Lower leg skin (tissue), 4 donors: ENCODE measurements around the gene SP4. TPM values are rescaled to one million over a fixed set of nuclear protein-coding genes. Genes with fewer than 3 reads are reported as not detected.
A peak's percentile ranks its signal among the peaks of the same experiment; 100 is the strongest.

ENCODE experiments used
- DNase-seq, 2 donors: peaks; one replicate each; pipeline ENCODE4 v3.0.0-alpha.2; 2019; ENCODE audit warnings: low spot score in 2 of 2
- H3K4me3 ChIP-seq: fragments of 200-600 bp; sonication (generic); 2 replicates; pipeline ENCODE4 v1.5.1; 2017; ENCODE audit warnings: mild to moderate bottlenecking, low read depth; ENCODE audit not compliant: poor library complexity, severe bottlenecking
- POLR2A ChIP-seq, 2 donors: fragments of 450-650 bp; IDR thresholded peaks; one replicate each; pipeline ENCODE4 v1.6.1; 2016 to 2017; ENCODE audit warnings: antibody characterized with exemption in 2 of 2, mild to moderate bottlenecking in 1 of 2, moderate library complexity in 1 of 2
- WGBS, 2 donors: methylation state at CpG; one replicate each; pipeline ENCODE4 v1.1.5; 2018; 5-methylcytosine and 5-hydroxymethylcytosine counted together
- intact Hi-C: fragments of 100-400 bp; cut with DNase I; formaldehyde crosslinking; loops from one replicate; pipeline ENCODE4 v1.15.0; 2023; ENCODE audit warnings: low total_unique reads
- total RNA-seq, 4 donors: library from RNA; depleted of rRNA; stranded (reverse); fragments of >200 nt; gene quantifications; one replicate each; pipeline ENCODE4 v1.1.0, GENCODE V29; 2016
- TF ChIP-seq, protein P1 (sequence below), 3 donors: fragments of 450-650 bp; IDR thresholded peaks; one replicate each; pipeline ENCODE4 v1.5.1; 2016; ENCODE audit warnings: antibody characterized with exemption in 3 of 3, mild to moderate bottlenecking in 3 of 3, moderate library complexity in 2 of 3

SP4 gene
- total RNA-seq, 4 donors from 2014 or later: 9.5 to 13.0 (median 11.2) TPM

DNA sequence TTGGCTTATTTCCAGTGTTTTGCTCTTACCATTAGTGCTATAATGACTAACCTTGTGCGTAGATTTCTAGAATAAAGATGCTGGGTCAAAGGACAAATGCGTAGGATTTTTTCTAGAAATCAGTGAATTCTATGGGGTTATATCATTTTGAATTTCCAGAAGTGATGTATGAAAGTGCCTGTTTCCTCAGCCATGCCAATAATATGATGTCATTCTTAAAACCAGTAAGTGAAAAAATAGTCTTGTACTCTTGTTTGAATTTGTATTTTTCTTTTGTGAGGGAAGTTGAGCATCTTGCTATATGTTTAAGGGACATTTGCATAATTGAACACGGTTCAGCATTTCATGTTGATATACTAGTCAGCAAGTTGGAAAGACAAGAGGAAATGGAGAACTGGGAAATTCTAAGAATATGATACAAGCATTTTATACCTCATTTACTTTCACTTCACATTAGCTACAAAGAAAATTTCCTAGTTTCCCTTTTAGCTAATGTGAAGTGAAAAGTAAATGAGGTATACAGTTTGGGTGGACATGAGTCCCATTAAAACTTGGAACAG, 111.1 kb downstream of the SP4 start:
- no peak for DNase-seq
- intact Hi-C loops: no loop called here

DNA sequence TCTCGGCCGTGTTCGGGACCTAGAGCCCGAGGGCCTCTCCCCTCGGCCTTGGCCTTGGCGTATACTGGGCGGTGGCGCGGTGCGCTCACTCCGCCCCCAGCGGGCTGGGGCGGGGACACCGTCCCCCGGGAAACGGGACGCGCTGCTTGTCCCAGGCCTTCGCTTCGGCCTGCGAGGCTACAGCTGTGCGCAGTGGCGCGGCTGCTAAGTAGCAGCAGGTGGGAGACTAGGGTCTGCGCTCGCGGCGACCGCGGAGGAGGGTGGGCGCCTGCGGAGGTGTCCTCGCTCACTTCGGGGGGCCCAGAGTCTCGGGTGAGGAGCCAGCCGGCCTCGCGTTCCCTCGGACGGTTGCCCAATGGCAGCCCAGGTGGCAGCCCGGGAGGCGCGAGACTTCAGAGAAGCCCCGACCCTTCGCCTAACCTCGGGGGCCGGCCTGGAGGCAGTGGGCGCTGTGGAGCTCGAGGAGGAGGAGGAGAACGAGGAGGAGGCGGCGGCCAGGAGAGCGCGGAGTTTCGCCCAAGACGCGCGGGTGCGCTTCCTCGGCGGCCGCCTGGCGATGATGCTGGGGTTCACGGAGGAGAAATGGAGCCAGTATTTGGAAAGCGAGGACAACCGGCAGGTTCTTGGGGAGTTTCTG, 115.1 kb downstream of the SP4 start, which contains the start of gene DNAH11:
Gene DNAH11, plus strand, starts transcription at position 149 of the 637 bp plus-strand sequence. Its CDS starts 207 bp downstream, at position 356.
- intact Hi-C loops: no loop called here
- no peak for DNase-seq
- 0 to 1% methylated on average over 17 to 66 of the region's 66 CpGs for WGBS, 2 donors
- peak within 1 kb of the TSS; percentile 28 for H3K4me3 ChIP-seq
- TF ChIP-seq, protein P1, sequence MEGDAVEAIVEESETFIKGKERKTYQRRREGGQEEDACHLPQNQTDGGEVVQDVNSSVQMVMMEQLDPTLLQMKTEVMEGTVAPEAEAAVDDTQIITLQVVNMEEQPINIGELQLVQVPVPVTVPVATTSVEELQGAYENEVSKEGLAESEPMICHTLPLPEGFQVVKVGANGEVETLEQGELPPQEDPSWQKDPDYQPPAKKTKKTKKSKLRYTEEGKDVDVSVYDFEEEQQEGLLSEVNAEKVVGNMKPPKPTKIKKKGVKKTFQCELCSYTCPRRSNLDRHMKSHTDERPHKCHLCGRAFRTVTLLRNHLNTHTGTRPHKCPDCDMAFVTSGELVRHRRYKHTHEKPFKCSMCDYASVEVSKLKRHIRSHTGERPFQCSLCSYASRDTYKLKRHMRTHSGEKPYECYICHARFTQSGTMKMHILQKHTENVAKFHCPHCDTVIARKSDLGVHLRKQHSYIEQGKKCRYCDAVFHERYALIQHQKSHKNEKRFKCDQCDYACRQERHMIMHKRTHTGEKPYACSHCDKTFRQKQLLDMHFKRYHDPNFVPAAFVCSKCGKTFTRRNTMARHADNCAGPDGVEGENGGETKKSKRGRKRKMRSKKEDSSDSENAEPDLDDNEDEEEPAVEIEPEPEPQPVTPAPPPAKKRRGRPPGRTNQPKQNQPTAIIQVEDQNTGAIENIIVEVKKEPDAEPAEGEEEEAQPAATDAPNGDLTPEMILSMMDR (IDR thresholded peaks at IDR 0.05): no peak
- TF ChIP-seq POLR2A (IDR thresholded peaks at IDR 0.05): no peak

More for the DNA sequence above, 111.1 kb downstream of the SP4 start:
- TF ChIP-seq, protein P1 (IDR thresholded peaks at IDR 0.05): no peak
- no peak for TF ChIP-seq POLR2A (IDR thresholded peaks at IDR 0.05)
- WGBS, 2 donors: 74 to 83% methylated on average over 3 of the region's 3 CpGs
- H3K4me3 ChIP-seq: no peak overlapping the region

DNA sequence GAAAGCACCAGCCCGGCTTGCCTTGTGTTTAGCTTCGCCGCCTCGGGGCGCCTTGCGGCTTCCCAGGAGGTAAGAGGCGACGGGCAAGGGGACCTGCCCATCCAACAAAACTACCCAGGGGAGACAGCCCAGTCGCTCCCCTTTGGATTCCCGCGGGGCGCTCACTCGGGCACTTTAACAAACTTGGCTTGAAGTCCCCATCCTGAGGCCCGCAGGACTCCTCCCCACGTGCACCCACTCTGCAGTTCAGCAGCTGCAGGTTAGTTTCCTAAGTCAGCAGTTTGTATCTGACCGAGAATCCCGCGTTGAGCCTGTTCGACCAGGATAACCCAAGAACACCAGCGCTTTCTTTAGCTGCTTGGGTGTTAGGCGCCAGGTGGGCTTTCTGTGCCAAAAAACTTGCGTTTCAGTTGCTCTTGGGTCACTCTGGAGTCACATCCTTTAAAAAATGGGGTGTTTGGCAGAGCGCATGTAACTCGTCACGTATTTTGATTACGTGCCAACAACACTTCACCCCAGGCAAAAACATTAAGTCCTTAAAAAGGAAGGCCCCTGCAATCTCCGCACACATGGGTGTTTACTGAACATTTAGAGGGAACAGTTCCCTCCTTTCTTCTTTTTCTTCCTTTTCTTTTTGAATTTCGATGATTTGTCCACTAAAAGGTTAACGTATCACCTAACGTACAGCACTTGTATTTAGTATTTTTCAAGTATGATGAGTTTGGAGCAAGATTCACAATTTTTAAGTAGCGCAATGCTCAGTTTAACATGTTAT, 115.8 kb downstream of the SP4 start:
- DNase-seq: no peak
- TF ChIP-seq, protein P1 (IDR thresholded peaks at IDR 0.05): no peak
- no peak for TF ChIP-seq POLR2A (IDR thresholded peaks at IDR 0.05)
- intact Hi-C loops: no loop called here
- 4 to 5% methylated on average over 30 to 31 of the region's 31 CpGs for WGBS, 2 donors
- peak overlapping the region; percentile 28 for H3K4me3 ChIP-seq

DNA sequence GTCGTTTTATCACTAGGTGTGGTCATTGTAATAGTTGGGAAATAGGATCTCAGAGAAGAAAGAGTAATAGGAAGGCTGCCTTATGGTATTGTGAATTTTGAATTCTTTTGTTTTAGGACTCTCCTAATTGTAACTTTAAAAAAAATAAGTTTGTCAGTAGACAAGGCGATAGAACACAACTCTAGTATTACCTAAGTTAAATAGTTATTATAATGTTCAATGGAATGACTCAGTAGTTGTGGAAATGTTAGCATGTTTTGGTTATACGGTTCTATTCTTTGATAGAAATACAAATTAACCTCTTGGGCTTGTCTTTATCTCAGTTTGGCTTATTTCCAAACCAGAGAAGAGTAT, 116.4 kb downstream of the SP4 start:
- intact Hi-C loops: no loop called here
- no peak for TF ChIP-seq POLR2A (IDR thresholded peaks at IDR 0.05)
- TF ChIP-seq, protein P1 (IDR thresholded peaks at IDR 0.05): no peak
- 15 to 19% methylated on average over 3 of the region's 3 CpGs for WGBS, 2 donors
- no peak for DNase-seq
- H3K4me3 ChIP-seq: no peak overlapping the region

DNA sequence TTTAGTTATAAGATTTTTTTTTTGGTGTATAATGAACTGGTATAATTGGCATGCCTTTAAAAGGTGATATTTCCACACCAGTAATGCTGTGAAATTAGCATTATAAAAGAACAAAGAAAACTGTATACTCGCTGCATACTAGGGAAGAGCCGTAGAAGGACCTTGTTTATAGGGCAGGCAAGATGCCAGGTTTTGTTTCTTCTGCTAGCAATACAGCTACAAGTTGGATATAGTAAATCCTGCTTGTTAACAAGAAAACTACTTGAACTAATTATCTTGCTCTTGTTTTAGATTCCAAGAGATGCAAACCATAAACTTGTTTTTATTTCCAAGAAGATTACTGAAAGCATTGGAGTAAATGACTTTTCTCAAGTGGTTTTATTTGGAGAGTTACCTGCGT, 116.8 kb downstream of the SP4 start:
- TF ChIP-seq POLR2A (IDR thresholded peaks at IDR 0.05): no peak
- TF ChIP-seq, protein P1 (IDR thresholded peaks at IDR 0.05): no peak

More for the DNA sequence above, 116.8 kb downstream of the SP4 start:
- intact Hi-C loops: no loop called here
- DNase-seq: no peak
- H3K4me3 ChIP-seq: no peak overlapping the region
- WGBS, 2 donors: 37 to 42% methylated on average over 3 of the region's 3 CpGs
